H1 (cell line): ENCODE data around the gene TRIM68.

ENCODE experiments used
- CTCF ChIP-seq, 3 experiments: IDR thresholded peaks; 1 replicate in 2 of 3; 2 replicates in 1 of 3; pipeline versions ENCODE4 v1.5.1 to v1.6.1; 2011; ENCODE audit warnings: low read length in 3 of 3, mild to moderate bottlenecking in 3 of 3, inconsistent platforms in 2 of 3, low read depth in 1 of 3, moderate library complexity in 1 of 3; ENCODE audit not compliant: insufficient read depth in 1 of 3; ENCODE audit errors: control extremely low read depth in 1 of 3
- MAFK ChIP-seq: IDR thresholded peaks from 2 replicates; pipeline ENCODE4 v1.6.1; 2012; ENCODE audit warnings: low read depth, mild to moderate bottlenecking, improper control_type of control experiment, low read length
- POLR2A ChIP-seq, 2 experiments: IDR thresholded peaks; 1 replicate in 1 of 2; 2 replicates in 1 of 2; pipeline ENCODE4 v1.6.1; 2011; ENCODE audit warnings: low read depth in 2 of 2, low read length in 2 of 2, mild to moderate bottlenecking in 2 of 2; ENCODE audit errors: control extremely low read depth in 1 of 2
- RFX5 ChIP-seq: IDR thresholded peaks from 2 replicates; pipeline ENCODE4 v1.6.1; 2011; ENCODE audit warnings: low read depth, low read length, improper control_type of control experiment, borderline replicate concordance
- YY1 ChIP-seq: IDR thresholded peaks from 2 replicates; pipeline ENCODE4 v1.6.1; 2011; ENCODE audit warnings: low read depth, mild to moderate bottlenecking, low read length
- ZNF274 ChIP-seq: IDR thresholded peaks from 2 replicates; pipeline ENCODE4 v1.7.0; 2012; ENCODE audit warnings: low read length, borderline replicate concordance; ENCODE audit errors: extremely low read depth

- TF ChIP-seq RFX5 (no peak), MAFK (no peak), YY1 (no peak), ZNF274 (no peak), POLR2A (IDR thresholded peaks at IDR 0.05; ENCODE audit: control extremely low read depth in 1 of 2, low read depth in 2 of 2, low read length in 2 of 2) (no peak), CTCF (IDR thresholded peaks at IDR 0.05; ENCODE audit: control extremely low read depth in 1 of 3, insufficient read depth in 1 of 3, low read depth in 1 of 3, low read length in 3 of 3) (no peak)
Measured at GRCh38 chr11:4619514-4619913, 11.5 kb upstream of the TRIM68 start.
